Suppressor macrophage treated with lipopolysaccharide for 4 hours (primary cell): Measurements from ENCODE around the gene CAMTA1.

ENCODE experiments used
- DNase-seq: peaks from one replicate; pipeline ENCODE4 v3.0.0-alpha.2; 2020

Gene CAMTA1

DNA sequence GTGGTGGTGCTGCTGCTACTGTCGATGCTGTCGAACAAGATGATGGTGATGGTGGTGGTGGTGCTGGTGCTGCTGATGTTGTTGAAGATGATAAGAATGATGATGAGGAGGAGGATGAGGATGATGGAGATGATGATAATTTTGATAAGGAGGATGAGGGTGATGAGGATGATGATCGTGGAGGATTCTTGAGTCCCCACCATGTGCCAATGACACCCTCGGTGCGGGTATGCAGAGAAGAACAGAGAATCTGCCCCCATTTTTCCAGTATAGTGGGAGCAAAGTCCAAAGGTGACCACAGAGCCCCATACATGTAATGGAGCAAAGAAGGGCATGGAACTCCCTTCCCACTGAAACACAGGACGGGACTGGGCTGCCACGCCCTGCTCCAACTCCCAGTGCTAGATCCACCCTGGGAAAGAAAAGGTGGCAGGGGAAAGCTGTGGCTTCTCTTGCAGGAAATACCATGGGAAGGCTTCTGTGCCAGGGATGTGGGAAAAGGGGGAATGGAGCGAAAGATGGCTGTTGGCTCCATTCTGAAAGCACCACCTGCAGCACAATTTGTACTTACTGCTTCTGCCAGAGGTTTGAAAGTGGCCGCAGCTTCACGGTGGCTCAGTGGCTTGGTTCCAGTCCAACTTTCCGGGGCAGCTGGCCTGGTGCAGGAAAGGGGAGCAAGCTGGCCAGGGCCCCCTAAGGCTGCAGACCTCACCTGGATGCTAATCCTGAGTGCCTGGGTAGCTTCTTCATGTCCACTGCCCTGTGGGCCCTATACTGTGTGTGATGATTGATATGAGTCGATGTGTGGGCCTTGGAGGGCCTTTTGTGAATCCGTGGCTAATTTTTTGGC lies 598.6 kb downstream of the CAMTA1 start:
- DNase-seq = no peak

DNA sequence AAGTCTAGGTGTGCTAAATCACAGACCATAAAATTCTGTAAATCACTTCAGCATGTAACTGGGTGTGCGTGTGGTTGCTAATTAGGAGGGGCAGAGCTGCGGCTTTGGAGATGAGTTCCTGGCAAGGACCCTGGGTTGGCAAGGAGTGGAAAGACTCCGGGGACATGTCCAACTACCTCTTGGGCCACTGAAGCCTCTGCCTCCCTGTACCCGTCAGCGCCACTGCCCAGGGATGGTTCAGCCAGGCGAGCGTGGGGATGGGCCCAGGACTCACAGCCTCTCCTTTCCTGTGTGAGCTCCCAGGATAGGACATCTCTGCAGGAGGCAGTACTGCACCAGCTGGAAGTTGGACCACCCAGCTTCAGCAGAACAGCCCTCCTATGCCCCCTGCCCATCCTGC lies 599.4 kb downstream of the CAMTA1 start:
- DNase-seq = no peak

DNA sequence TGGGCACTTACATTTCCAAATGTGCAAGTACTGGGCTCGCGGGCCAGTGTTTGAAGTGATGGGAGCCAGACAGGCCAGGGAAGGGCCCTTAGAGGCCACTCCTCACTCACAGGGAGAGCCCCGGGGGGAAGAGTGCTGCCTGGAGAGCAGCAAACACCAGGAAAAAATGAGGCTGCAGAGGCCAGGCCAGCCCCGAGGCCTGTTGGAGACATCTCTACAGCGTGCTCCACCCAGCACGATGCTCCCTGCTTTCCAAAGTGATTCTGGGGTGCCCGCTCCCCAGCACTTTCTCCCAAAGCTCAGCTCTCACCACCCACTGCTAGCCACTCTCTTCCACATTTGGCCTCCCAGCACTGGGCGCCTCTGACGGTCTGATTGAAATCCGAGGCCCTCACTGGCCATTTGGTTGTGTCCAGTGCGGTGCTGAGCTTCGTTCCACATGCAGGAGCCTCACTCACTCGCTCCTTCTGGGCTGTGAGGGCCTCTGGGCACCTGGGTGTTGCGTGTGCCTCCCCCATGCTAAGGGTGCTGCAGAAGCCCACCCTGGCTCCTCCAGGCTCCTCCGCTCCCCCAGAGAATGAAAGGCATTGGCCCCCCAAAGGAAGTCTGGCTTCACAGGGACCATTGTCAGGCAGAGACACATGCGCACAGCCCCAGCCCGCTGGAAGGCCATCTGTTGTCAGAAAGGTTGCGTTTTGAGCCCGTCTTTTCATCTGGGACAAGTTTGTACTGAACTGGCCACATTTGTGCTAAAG lies 600.4 kb downstream of the CAMTA1 start:
- no peak for DNase-seq

DNA sequence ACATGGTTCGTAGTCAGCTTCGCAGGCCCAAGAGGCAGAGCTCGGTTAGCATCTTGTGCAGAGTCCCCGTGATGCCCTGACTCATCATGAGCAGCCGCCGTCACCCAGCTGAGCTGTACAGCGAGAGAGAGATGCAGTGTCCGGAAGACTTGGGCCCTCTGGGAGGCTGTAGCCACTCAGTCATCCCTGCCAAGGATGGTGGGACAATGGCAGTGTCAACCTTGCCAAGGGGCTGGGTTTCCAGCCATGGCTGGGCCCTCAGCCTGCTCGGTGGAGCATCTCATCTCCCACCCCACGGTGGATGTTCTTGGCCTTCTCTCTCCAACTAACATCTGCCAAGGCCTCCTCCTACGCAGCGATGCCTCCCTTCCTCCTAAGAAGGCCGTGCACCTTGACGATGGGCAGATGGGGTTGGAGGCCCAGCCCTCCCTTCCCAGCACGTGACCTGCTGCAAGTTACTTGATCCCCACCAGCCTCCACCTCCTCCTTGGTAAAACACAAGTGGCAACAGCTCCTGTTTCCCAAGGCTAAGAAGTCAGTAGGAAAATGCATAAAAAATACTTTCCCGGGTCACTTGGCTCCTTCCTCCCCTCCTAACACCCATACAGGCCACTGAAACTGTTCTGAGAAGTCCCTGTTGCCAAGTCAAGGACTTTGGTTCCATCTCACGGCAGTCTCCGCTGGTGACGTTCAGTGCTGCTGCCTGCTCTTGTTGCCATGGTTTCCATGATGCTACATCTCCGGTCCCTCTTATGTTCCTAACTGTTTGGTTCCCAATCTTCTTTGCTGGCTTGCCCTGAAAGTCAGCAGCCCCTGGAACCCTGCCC lies 601.2 kb downstream of the CAMTA1 start:
- no peak for DNase-seq

DNA sequence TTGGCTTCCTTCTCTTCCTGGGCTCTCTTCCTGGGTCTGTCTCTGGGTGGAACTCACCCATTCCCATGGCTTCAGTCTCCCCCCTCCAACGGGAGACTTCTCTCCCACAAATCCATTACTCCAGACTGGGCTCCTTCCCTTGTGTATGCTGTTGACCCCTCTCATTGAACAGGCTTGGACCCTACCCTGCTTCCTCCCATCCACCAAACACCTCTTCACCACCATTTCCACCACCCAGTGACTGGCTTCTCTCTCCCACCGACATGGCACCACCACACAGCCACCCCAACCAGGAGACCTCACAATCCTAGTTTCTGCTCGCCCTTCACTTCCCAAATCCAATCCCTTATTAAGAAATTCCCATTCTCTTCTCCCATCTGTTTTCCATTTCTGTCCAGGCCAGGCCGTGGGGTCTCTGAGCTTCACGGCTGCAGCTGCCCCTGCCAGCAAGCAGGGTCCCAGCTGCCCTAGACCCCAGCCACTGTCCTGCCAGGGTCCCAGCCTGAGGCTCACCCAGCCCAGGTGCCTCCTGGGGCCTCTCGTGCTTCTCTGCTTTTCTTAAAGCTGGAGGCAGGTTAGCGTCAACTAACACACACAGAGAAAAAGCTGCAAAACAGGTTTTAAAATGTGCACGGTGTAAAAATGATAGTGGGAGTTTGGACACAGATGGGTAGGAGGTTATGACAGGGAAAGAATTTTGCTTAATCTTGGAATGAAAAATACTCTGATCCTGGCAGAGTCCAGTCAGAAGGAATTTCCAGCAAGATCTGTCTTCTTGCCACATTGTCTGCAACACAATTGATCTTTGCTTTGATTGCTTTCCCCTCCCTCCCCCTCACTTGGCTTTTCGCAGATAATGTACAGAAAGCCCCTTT lies 602.0 kb downstream of the CAMTA1 start:
- DNase-seq = no peak

DNA sequence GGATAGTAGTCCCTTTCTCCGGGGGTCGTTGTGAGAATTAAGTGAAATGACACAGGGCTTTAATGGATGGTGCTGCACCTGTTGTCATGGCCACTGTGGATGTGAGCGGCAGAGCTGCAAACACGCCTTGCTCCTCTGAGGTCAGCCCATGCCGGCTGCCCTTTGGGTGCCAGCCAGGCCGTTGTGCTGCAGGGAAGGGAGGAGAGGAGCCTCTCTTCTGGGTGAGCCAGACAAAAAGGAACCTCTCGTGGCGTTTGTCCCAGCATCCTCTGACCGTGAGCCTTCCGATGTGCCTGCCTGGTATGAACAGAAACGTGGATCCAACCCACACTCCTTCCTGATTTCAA lies 602.9 kb downstream of the CAMTA1 start:
- no peak for DNase-seq

DNA sequence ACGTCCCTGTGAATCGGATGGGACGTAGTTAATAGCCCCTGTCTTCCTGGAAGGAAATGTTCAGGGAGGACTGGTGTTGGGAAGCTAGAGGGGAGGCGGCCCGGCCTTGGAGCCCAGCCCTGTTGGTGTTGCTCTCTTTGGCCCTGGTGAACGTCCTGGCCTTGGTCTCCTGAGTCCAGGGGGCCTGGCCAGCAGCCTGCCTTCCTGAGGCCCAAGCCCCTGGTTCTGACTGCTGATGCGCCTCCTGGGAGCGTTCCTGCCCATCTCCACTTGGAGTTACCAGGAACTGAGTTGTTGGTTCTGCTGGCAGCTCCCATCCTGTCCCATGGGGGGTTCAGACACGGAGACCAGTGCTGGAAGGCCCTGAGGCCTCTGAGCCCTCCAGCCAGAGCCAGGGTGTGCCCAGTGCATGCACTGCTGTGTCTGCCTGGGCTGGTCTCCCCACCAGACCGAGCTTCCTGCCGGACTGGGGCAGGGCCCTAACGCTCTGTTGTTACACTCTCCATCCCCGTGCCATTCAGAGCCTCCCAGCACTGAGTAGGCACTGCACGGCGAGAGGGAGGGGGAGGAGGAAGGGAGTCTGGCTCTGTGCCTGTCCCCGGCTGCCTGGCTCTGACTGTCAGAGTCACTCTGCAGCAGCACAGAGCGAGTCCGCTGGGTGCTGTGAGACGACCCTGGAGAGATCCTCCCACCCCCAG lies 603.4 kb downstream of the CAMTA1 start:
- DNase-seq = no peak

DNA sequence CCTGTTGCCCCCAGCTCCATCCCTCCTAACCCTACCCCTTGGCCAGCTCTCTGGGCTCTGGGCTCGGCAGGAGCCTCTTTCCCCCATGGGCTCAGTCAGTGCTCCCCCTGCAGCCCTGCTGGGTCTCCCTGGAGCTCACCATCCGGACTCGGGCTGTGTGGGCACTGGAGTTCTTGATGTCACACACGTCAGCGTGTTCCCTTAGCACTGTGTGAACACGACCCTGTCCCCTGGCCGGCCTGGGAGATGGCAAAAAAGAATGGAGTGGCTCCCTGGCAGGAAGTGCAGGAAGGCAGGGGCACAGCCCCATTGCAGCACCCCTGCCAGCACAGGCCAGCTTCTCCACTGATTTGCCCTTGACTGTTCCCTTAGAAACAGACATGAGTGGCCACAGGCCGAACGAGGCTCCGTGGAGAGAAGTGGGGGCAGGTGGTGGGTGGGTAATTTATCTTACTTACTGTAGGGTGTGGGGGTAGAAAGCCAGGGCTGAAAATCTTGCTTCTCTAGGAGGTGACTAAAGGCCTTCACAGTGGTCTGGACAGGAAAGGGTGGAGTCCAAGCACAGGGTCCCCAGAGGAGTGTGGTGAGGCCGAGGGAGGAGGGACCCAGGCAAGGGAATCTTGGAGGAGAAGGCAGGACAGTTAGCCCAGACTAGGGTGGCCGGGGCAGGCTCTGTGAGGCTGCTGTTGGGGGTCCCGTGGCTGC lies 604.1 kb downstream of the CAMTA1 start:
- no peak for DNase-seq

DNA sequence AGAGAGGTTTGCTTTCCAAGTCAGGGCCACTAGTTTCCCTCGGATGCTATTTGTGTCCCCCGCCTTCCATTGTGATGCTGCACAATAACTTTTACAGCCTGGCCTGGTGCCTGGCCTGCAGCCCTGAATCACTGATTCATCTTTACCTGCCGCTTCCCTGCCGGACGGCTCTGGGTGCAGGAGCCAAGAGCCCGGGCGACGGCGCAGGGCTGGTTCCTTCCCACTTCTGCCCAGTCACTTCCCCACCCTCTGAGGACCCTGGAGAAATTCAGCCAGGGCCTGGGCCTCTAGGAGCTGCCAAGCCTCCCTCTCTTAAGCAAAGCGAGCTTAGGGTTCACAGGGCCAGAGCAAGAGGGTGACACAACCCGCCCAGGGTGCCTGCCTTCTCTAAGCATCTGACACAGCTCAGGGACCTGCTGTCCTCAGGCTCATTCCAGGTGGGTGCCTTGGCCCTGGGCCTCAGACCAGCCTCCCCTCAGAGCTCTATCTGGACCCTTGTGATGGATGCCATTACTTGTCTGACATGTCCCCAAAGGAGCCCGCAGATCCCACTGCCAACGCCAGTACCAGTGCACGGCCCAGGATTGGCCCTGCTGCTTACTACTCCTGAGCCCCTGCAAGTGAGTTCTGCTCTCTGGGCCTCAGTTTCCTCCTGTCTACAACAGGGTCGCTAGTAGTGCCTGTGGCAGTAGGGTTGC lies 604.8 kb downstream of the CAMTA1 start:
- no peak for DNase-seq

DNA sequence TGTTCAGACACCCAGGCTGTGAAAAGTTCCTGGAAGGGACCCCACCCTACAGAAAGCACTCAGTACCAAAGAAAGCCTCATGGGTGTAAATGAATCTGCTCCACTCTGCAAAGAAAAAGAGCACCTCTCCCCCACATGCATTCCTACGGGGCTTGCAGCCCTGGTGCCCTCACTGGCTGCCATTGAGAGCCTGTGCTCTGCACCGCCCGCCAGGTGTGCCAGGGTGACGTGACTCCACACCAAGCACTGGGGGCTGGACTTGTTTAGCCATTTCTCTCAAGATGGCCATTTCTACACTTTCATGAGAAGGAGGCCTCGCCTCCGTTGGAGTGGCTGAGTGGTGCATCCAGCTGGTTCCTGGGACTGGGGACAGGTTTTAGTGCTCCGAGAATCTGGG lies 605.3 kb downstream of the CAMTA1 start:
- DNase-seq = no peak

DNA sequence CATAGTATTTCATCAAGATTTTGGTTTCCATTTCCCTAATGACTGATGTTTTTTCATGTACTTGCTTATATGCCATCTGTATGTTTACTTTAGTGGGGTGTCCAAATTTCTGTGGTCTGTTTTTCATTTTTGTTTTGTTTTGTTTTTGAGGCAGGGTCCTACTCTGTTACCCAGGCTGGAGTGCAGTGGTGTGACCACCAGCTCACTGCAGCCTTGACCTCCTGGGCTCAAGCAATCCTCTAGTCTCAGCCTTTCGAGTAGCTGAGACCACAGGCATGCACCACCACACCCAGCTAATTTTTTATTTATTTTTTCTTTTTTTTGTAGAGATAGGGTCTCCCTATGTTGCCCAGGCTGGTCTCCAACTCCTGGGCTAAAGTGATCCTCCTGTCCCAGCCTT lies 607.9 kb downstream of the CAMTA1 start:
- DNase-seq = no peak

DNA sequence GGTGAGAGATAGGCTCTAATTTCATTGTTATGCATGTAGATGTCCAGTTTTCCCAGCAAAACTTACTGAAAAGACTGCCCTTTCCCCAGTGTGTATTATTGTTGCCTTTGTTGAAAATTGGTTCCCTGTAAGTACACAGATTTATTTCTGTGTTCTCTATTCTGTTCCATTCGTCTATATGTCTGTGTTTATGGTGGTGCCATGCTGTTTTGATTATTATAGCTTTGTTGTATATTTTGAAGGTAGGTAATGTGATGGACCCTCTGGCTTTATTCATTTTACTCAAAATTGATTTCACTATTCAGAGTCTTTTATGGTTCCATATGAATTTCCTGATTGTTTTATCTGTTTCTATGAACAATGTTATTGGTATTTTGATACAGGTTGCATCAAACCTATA lies 610.0 kb downstream of the CAMTA1 start:
- no peak for DNase-seq

DNA sequence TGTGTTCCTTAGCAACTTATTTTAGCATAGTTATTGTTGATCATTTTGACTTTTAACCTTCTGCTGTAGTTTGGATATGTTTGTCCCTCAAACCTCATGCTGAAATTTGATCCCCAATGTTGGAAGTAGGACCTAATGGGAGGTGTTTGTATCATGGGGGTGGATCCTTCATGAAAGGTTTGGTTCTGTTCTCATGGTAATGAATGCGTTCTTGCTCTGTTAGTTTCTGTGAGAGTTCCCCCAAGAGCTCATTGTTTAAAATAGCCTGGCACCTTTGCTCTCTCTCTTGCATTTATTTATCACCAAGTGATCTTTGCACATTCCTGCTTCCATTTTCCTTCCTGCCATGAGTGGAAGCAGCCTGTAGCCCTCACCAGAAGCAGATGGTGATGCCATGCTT lies 613.7 kb downstream of the CAMTA1 start:
- no peak for DNase-seq

DNA sequence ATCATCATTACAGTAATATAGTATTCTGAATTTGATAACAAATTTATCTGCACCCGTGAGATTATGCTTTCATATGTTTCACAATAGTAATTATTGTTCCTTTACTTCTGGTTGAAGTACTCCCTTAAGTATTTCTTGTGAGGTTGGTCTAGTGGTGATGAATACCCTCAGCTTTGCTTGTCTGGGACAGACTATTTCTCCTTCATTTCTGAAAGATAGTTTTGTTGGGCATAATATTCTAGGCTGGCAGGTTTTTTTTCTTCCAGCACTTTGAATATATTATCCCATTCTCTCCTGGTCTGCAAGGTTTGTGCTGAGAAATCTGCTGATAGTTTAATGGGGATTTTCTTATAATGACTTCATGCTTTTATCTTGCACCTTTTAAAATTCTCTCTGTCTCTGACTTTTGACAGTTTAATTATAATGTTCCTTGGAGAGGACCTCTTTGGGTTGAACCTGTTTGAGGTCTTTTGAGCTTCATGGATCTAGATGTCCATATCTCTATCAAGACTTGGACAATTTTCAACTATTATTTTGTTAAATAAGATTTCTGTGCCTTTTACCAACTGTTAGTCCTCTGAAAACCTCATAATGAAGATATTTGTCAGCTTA lies 614.4 kb downstream of the CAMTA1 start:
- no peak for DNase-seq

DNA sequence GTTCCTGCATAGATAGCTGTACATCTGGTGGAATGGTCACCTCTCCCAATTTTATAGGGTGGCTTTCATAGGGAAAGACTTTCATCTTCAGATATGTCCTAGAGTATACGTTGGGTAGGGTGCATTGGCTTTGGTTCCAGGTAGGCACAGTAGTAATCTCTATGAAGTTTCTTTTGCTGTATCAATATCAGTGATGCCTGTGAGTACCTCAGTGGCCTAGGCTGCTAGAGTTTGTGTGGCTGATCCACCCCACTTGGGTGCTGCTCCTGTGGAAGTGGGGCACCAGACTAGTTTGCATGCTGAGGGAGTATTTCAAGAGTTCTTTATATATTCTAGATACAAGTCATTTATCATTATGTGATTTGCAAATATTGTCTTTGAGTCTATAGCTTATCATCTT lies 615.3 kb downstream of the CAMTA1 start:
- DNase-seq = no peak

DNA sequence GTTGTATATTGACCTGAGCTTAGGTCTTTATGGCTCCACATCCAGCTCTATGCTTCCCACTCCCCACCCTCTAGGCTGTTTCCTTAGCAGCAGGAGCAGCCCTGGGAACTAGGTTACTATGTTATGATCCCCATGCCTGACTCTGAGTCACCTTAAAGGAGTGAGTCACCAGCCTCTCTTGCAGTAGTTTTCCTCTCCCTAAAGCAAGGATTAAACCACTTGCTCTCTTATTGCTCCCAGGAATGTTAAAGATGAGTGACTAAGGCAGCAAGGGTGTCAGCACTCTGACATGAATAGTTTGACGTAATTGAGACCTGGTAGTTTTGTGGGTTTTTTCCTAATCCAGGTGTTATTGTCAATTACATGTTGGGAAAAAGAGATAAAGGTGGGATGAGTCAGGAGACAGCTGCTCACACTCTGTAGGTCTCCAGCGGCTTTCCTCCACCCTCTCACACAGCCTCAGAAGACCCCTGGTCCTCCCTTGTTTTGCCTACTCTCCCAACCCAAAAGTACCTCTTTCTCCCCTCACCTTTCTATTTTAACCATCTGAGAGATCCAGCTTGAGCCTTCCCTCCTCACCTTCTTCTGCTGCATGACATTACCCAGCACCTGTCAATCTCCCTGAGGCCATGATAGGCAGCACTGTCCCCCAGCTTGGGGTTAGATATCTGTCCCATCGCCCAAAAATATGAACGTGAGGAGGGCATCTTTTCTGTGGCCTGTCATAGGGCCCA lies 616.7 kb downstream of the CAMTA1 start:
- peak; percentile 47 for DNase-seq

DNA sequence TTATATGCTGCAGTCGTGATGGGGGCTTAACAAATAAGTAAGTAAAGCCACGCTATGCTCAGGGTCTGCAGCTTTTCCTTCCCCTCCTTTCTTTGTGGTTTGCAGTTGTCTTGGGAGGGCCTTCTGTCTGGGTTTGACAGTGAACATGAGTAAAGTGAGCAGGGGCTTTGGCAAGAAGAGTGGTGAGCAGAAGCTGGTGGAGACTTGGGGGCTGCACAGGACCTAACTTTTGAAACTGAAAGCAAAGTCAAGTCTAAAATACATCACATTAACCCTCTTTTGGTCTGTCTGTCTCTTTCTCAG lies 617.2 kb downstream of the CAMTA1 start:
- no peak for DNase-seq

DNA sequence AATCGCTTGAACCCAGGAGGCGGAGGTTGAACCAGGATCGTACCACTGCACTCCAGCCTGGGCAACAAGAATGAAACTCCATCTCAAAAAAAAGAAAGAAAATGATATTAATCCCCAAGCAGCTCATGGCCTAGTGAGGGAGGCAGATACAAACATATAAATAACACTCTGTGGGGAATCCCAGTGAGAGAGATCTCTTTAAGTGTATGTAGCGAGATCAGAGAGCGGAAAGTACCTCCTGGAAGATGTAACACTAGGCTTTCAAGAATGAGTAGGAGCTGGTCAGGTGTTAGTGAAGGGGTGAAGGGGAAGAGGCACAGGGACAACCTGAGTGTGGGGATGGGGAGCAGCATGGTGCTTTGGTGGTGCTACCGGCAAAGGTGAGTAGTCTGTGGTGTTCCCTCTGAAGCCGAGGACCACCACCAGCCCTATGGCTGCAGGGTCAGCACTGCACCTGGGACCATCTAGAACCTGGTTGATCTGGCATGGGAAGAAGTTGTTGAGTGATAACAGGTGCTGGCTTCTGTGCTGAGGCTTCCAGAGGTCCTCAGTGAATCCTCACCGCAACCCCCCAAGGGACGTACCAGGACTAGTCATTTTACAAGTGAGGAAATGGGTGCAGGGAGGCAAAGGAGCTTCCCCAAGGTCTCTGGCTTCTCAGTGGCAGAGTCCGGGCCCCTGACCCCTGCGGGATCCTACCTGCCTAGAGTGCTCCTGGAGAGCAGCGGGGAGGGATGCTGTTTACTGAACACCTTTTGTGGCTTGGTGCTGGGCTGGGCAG lies 618.2 kb downstream of the CAMTA1 start:
- DNase-seq = no peak
